ENCODE measurements around the gene SLAMF7. TPM values are rescaled to one million over a fixed set of nuclear protein-coding genes. Genes with fewer than 3 reads are reported as not detected.

The SLAMF7 gene
- total RNA-seq, 1 donor from 2014 or later, result 9.2 TPM

DNA sequence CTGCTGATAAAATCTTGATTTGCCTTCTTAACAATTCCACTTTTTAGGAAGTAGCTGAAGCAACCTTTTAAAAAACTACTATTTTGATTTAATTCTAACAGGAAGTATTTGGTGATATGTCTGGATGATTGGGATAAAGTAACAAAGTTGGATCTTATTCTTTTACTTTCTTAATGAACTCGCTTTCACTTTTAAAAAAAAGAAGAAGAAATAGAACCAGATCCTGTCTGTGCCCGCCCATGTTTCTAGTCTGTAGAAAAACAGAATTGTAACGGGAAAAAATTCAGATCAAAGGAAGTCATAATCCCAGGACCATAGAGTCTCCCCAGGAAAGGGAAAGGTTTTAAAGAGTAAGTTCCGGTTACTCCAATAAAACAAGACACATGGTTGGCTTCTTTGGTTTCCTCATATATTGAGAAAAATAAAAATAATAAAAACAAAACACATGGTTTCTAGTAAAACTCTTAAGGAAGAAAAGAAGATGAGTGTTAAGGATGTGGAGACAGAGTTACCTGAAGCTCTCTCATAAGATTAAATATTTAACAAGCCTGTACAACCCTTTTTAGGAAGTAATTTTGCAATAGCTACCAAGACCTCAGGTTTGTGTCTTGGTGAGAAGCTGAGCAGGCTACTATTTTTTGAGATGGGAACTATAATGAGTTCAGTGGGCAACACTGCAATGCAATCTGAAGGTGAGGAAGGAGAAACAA is 32.4 kb upstream of the SLAMF7 start:
- Histone ChIP-seq H3K27ac (no peak overlapping the region), H3K27me3 (no peaks in the 10 kb centered on the region), H3K9me3 (no peaks in the 10 kb centered on the region), H3K36me3 (no peaks in the 10 kb centered on the region), H3K4me1 (peaks cover 25% of the 10 kb centered on the region), H3K4me3 (no peak overlapping the region)
- intact Hi-C loops (cut with DNase I), result no loop called here
- ATAC-seq (no peak), DNase-seq (no peak)
- TF ChIP-seq, protein P1, sequence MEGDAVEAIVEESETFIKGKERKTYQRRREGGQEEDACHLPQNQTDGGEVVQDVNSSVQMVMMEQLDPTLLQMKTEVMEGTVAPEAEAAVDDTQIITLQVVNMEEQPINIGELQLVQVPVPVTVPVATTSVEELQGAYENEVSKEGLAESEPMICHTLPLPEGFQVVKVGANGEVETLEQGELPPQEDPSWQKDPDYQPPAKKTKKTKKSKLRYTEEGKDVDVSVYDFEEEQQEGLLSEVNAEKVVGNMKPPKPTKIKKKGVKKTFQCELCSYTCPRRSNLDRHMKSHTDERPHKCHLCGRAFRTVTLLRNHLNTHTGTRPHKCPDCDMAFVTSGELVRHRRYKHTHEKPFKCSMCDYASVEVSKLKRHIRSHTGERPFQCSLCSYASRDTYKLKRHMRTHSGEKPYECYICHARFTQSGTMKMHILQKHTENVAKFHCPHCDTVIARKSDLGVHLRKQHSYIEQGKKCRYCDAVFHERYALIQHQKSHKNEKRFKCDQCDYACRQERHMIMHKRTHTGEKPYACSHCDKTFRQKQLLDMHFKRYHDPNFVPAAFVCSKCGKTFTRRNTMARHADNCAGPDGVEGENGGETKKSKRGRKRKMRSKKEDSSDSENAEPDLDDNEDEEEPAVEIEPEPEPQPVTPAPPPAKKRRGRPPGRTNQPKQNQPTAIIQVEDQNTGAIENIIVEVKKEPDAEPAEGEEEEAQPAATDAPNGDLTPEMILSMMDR (IDR thresholded peaks at IDR 0.05), result no peak

DNA sequence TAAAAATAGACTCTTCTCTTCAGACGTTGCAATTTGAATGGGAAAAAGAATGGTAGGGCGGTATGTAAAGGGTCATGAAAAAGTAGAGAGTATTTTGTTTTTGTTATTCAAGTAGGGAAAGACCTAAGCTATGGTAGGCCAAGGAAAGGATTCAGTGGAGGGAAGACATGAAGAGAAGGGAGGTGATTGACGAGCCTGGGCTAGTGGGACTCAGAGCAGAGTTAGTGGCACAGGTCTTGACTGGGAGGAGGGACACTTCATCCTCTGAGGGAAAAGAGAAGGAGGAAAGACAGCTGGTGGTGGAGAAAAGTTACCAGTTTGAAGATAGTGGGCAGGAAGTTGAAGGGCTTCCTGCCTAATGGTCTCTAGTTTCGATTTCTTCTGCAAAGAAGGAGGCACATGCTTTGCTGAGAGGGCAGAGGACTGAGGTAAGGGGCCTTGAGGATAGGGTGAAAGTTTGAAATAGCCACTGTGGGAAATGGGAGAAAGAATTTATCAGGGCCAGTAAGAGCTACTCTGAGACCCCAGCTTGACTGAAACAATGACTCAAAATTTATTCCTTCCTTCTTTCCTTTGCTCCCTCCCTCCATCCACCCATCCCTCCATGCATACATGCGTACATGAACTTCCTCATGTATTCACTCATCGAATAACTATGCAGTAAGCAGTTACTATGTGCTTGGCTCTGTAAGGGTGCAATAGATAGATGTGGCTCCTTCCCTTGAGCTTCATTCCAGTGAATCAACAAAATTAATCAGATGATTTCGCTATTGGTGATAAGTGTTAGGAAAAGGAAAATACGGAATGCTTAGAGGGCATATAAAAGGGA is 31.6 kb upstream of the SLAMF7 start:
- Histone ChIP-seq H3K27ac (peak overlapping the region; percentile 36), H3K36me3 (no peaks in the 10 kb centered on the region), H3K27me3 (no peaks in the 10 kb centered on the region), H3K4me1 (peaks cover 25% of the 10 kb centered on the region), H3K9me3 (no peaks in the 10 kb centered on the region), H3K4me3 (peak overlapping the region; percentile 16)
- TF ChIP-seq, protein P1 (IDR thresholded peaks at IDR 0.05), result no peak
- DNase-seq, result no peak
- ATAC-seq, result no peak
- intact Hi-C loops (cut with DNase I), result no loop called here

- H3K36me3 ChIP-seq, result no peaks in the 10 kb centered on the region
- peaks cover 25% of the 10 kb centered on the region for H3K4me1 ChIP-seq
- DNase-seq, result no peak
- H3K27me3 ChIP-seq, result no peaks in the 10 kb centered on the region
- no peaks in the 10 kb centered on the region for H3K9me3 ChIP-seq
- intact Hi-C loops (cut with DNase I), result no loop called here
- peak overlapping the region; percentile 16 for H3K4me3 ChIP-seq
- TF ChIP-seq, protein P1 (IDR thresholded peaks at IDR 0.05), result no peak
- ATAC-seq, result peak; percentile 72
- peak overlapping the region; percentile 36 for H3K27ac ChIP-seq
Observed at GRCh38 chr1:160708118-160708517, 30.9 kb upstream of the SLAMF7 start.

GRCh38 chr1:160708801-160709200 is 30.2 kb upstream of the SLAMF7 start:
- no peaks in the 10 kb centered on the region for H3K36me3 ChIP-seq
- TF ChIP-seq, protein P1 (IDR thresholded peaks at IDR 0.05), result no peak
- peak overlapping the region; percentile 33 for H3K4me3 ChIP-seq
- peaks cover 27% of the 10 kb centered on the region for H3K4me1 ChIP-seq
- DNase-seq (no peak), ATAC-seq (no peak)
- no peaks in the 10 kb centered on the region for H3K27me3 ChIP-seq
- no peaks in the 10 kb centered on the region for H3K9me3 ChIP-seq
- H3K27ac ChIP-seq, result no peak overlapping the region
- intact Hi-C loops (cut with DNase I), result no loop called here

DNA sequence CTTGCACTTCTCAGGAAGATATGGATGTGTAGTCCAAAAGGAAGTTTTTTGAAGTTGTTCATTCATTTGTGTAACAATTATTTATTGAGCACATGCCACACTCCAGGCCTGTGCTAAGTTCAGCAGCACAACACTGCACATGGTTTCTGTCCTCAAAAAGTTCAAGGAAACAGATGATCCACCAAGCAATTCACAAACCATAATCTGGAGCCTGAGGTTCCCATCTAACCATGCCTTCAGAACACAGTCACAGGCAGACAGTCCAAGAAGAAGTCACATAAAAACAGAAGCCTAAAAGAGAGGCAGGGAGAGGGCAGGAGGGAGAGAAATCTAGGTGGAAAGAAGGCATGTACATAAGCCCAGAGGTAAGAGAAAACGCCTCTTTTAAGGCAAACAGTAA is 29.3 kb upstream of the SLAMF7 start:
- H3K4me3 ChIP-seq, result peak overlapping the region; percentile 33
- TF ChIP-seq, protein P1 (IDR thresholded peaks at IDR 0.05), result no peak
- peaks cover 21% of the 10 kb centered on the region for H3K4me1 ChIP-seq
- intact Hi-C loops (cut with DNase I), result no loop called here
- peak overlapping the region; percentile 24 for H3K27ac ChIP-seq
- no peaks in the 10 kb centered on the region for H3K9me3 ChIP-seq
- no peaks in the 10 kb centered on the region for H3K27me3 ChIP-seq
- no peak for ATAC-seq
- H3K36me3 ChIP-seq, result no peaks in the 10 kb centered on the region
- no peak for DNase-seq
